HG02763 (cell line): Measurements from ENCODE around the gene PIGR.
A peak's percentile ranks its signal among the peaks of the same experiment; 100 is the strongest.
"Not testable (repeated sequence)": the region's sequence is repeated elsewhere in the genome, so short reads cannot be mapped to it uniquely, and the experiment has no call there.

Experiments used
- ATAC-seq: cut with Tn5 transposase; IDR thresholded peaks from one replicate; pipeline ENCODE4 v1.9.1; 2021; ENCODE audit warnings: mild to moderate bottlenecking, moderate library complexity; ENCODE audit not compliant: unreplicated experiment

Gene PIGR

GRCh38 chr1:206935491-206936067 is 10.7 kb downstream of the PIGR start:
- no peak for ATAC-seq

- no peak for ATAC-seq
Observed at GRCh38 chr1:206933333-206933945, 12.8 kb downstream of the PIGR start.

- ATAC-seq: no peak
Observed at GRCh38 chr1:206932177-206932576, 14.1 kb downstream of the PIGR start.

- ATAC-seq: no peak
Observed at GRCh38 chr1:206931709-206932108, 14.6 kb downstream of the PIGR start.

- ATAC-seq: peak; percentile 80
Observed at GRCh38 chr1:206930210-206930798, 16.0 kb downstream of the PIGR start.

GRCh38 chr1:206929524-206929923 is 16.7 kb downstream of the PIGR start:
- ATAC-seq: no peak

DNA sequence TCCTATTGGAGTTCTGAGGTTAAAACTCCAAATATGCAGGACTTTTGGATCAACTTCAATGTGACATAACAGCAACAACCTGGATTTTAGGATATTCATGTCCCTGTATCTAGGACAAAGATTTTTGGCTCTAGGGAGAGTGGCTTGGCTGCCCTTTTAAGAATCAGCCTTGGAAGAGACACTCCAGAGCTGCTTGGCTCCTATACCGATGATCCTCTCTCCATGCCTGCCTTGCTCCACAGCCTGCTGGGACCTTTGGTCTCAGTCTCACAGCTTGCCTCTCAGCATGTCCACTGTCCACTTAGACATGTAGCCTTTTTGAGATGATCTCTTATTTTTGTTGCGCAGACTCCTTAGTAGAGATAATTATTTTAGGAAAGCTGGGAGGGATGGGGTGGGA is 20.0 kb downstream of the PIGR start:
- no peak for ATAC-seq

DNA sequence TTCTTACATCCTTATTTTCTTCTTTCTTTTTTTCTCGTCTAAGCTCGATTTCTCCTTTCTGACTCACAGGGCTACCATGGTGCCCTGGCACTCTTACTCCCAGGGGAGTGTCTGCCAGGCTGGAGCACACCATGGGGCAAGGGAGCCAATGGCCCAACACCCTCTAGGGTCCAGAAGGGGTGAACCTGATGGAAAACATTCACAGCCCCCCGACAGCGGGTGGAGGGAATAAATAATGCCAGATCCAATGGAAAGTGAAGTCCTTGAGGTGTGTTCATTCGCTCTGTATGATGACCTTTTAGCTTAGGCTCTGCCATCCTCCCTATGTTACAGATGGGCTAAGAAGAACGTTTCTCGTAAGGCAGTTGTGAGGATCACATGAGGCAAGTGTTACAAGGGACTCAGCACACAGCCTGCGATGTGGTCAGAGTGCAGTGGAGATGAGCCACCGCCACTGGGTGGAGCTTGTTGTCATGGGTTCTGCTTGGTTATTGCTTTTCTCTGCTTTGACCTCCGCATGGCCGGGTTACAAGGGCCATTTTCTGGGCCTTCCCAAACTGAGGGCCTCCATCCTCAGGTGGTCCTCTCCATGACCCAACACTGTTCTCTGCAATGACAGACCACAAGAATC is 21.0 kb downstream of the PIGR start:
- ATAC-seq: peak; percentile 39

GRCh38 chr1:206924592-206925105 is 21.6 kb downstream of the PIGR start:
- peak; percentile 21 for ATAC-seq

DNA sequence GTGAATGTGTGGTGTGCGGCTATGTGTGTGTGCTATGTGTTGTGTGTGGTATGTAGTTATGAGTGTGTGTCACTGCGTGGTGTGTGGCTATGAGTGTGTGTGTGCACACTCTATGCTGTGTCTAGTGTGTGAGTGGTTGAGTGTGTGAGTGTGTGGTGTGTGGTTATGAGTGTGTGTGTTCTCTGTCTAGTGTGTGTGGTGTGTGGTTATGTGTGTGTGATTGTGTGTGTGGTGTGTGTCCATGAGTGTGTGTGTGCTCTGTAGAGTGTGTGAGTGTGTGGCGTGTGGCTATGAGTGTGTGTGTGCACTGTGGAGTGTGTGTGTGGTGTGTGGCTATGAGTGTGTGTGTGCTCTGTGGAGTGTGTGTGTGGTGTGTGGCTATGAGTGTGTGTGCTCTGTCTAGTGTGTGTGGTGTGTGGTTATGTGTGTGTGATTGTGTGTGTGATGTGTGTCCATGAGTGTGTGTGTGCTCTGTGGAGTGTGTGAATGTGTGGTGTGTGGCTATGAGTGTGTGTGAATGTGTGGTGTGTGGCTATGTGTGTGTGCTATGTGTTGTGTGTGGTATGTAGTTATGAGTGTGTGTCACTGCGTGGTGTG is 22.2 kb downstream of the PIGR start:
- not testable (repeated sequence) for ATAC-seq

GRCh38 chr1:206923009-206923960 is 23.0 kb downstream of the PIGR start:
- peak; percentile 50 for ATAC-seq

DNA sequence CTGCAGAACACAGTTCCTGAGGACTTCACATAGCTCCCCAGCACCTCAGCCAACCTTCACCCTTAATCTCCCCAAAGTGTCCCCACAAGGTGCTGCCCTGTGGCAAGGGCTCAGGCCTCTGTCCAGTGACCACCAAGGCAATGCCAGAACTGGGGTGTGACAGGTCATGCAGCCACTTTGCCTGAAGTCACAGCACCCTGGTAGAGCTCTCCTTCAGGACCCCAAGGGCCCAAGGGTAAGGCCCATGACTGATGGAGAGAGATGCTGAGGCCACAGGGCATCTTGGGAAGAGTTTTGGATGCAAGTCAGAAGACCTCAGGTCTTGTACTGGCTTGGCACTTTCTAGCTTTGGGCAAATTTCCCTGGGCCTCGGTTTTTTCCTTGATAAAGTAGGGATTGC is 23.7 kb downstream of the PIGR start:
- ATAC-seq: no peak

- no peak for ATAC-seq
Observed at GRCh38 chr1:206921772-206922265, 24.4 kb downstream of the PIGR start, which contains the start of gene FCMR. Gene FCMR, minus strand, starts transcription at chr1:206921941. Its CDS starts 87 bp downstream, at chr1:206921854.

DNA sequence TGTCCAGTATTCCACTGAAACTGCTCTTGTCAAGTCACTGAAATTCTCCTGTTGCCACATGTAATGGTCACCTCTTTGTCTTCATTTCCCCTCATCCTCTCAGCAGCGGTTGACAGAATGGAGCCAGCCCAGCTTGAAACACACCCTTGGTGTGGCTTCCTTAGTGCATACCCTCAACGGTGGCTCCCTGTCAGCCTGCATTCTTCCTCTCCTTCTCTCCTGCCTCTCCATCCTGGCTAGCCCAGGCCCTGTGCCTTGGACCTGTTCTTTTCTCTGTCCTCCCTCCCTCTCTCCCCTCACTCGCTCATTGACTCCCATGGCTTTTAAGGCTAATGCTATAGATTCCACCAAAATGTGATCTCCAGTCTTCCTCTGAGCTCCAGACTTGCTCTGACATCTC is 28.2 kb downstream of the PIGR start:
- ATAC-seq: no peak

DNA sequence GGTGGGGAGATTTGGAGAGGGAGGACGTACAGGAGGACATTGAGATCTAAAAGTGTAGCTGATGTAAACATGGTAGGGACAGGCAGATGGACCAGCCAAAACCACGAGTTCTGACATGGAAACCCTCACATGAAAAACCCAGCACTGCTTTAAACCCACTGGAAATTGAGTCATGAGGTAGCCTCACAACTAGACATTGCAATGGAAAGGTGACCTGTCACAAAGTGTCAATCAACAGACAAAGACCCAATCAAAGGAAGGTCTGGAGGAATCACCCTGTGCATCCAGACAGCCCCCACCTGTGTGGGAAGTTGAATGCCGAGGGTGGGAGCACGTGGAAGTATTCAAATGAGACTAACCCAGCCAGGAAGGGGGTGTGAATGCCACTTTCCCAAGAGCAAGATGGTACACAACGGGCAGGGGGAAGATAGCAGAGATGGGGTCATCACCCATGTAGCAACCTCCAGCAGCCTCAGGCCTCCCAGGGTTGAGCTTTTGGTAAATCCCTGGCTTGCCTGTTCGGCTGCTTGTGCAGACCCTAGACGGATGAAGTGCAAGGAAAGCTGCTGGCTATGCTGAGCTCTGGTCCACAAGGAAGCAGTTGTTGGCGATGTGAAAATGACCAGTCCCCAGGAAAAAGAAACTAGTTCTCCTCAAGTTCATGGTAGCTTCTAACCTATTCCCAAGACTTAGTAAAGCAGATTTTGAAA is 30.1 kb downstream of the PIGR start:
- no peak for ATAC-seq

- no peak for ATAC-seq
Observed at GRCh38 chr1:206915030-206915735, 31.1 kb downstream of the PIGR start.

- no peak for ATAC-seq
Observed at GRCh38 chr1:206913766-206914537, 32.3 kb downstream of the PIGR start.

DNA sequence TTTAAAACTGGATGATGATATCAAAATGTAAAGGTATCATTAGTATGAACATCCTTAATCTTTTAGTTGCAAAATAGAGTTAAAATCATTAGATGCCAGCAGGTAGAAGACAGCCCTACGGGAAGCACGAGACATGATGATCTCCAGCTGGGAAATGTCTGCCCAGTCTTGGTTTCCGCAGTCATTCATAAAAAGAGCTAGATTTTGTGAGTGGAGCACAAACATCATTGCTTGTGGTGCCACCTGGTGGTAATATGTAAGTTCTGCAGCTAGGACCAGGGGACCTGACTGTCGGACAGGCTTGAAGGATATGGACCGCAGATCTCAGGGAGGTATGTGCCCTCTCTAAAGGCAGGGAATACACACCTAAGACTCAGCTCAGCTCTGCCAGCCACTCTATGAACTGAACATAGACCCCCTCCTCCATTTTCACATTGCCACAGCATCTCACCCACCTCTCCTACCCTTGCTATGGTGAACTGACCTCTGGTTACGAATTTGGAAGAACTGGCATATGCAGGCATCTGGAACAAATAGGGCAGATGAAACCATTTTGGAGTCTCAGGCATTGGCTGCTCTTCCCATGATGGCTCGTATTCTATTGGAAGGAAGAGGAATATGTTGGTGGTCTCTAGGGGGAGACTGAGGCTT is 33.7 kb downstream of the PIGR start:
- no peak for ATAC-seq
